SK-N-SH (cell line): ENCODE data around the gene PET100.

ENCODE experiments used
- CTCF ChIP-seq: fragments of 200-600 bp; sonication (generic); IDR thresholded peaks from 2 replicates; pipeline ENCODE4 v1.6.1; 2017; ENCODE audit warnings: antibody characterized with exemption, mild to moderate bottlenecking, moderate library complexity
- EP300 ChIP-seq, 2 experiments: IDR thresholded peaks; 2 replicates each; pipeline versions ENCODE4 v1.4.0 to v1.6.1; 2012; ENCODE audit warnings: borderline replicate concordance in 1 of 2, low read depth in 1 of 2, low read length in 1 of 2
- EZH2phosphoT487 ChIP-seq: fragments of 200-600 bp; sonication (generic); IDR thresholded peaks from 2 replicates; pipeline ENCODE4 v1.6.1; 2017; ENCODE audit warnings: low read depth, mixed run types, mild to moderate bottlenecking, antibody characterized with exemption, moderate library complexity, borderline replicate concordance
- GATA2 ChIP-seq: sonication (generic); formaldehyde crosslinking; IDR thresholded peaks from 2 replicates; pipeline ENCODE4 v1.5.0; 2020; ENCODE audit warnings: mild to moderate bottlenecking, missing genetic modification reagents
- JUND ChIP-seq: IDR thresholded peaks from 2 replicates; pipeline ENCODE4 v1.4.0; 2012
- MEF2A ChIP-seq: IDR thresholded peaks from 2 replicates; pipeline ENCODE4 v1.4.0; 2012; ENCODE audit warnings: low read depth, borderline replicate concordance
- NFIC ChIP-seq: IDR thresholded peaks from 2 replicates; pipeline ENCODE4 v1.4.0; 2012; ENCODE audit warnings: borderline replicate concordance
- PBX3 ChIP-seq: IDR thresholded peaks from 2 replicates; pipeline ENCODE4; 2012
- RCOR1 ChIP-seq: fragments of 150-350 bp; IDR thresholded peaks from 2 replicates; pipeline ENCODE4 v1.6.1; 2017; ENCODE audit warnings: antibody characterized with exemption, low read length
- RFX5 ChIP-seq: IDR thresholded peaks from 2 replicates; pipeline ENCODE4 v1.6.1; 2012; ENCODE audit warnings: mild to moderate bottlenecking, improper control_type of control experiment, low read length
- USF1 ChIP-seq: IDR thresholded peaks from 2 replicates; pipeline ENCODE4 v1.4.0; 2012; ENCODE audit warnings: low read depth, borderline replicate concordance
- USF2 ChIP-seq: fragments of 150-350 bp; IDR thresholded peaks from 2 replicates; pipeline ENCODE4 v1.6.1; 2017; ENCODE audit warnings: antibody characterized with exemption, low read length, low read depth, borderline replicate concordance
- TF ChIP-seq, protein P1 (sequence below): IDR thresholded peaks from 2 replicates; pipeline ENCODE4 v1.6.1; 2012; ENCODE audit warnings: mild to moderate bottlenecking, low read depth, low read length, moderate library complexity

DNA sequence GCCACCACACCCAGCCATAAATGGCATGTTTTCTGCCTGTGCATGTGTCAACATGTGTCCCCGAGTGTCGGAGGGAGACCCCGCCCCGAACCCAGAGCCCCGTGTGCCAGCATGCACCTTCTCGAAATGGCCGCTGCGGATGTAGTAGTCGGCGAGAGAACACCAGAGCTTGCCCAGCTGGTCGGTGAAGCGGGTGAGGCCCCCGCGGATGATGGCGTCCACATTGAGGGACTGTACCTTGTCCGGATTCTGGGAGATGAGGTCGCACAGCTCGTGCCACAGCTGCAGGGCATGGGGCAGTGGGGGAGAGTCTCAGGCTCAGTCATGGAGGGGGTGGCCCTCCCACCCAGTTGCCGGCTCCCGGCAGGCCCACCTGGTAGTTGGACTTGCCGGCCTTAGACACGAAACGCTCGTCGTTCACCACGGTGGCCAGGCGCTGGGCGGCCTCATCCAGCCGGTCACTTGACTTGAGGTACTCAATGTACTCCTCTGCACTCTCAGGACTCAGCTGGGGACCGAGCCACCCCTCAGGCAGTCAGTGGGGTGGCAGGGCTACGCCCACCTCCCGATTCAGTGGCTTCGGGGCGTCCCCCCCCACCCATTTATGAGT is 3.7 kb upstream of the PET100 start:
- TF ChIP-seq EZH2phosphoT487 (no peak), CTCF (no peak), PBX3 (no peak), RCOR1 (no peak), USF1 (no peak), GATA2 (CRISPR knock-in tag) (no peak), NFIC (no peak), RFX5 (no peak), USF2 (no peak), EP300 (IDR thresholded peaks at IDR 0.05; ENCODE audit: borderline replicate concordance in 1 of 2, low read depth in 1 of 2, low read length in 1 of 2) (no peak), JUND (no peak), MEF2A (no peak)
- TF ChIP-seq, protein P1, sequence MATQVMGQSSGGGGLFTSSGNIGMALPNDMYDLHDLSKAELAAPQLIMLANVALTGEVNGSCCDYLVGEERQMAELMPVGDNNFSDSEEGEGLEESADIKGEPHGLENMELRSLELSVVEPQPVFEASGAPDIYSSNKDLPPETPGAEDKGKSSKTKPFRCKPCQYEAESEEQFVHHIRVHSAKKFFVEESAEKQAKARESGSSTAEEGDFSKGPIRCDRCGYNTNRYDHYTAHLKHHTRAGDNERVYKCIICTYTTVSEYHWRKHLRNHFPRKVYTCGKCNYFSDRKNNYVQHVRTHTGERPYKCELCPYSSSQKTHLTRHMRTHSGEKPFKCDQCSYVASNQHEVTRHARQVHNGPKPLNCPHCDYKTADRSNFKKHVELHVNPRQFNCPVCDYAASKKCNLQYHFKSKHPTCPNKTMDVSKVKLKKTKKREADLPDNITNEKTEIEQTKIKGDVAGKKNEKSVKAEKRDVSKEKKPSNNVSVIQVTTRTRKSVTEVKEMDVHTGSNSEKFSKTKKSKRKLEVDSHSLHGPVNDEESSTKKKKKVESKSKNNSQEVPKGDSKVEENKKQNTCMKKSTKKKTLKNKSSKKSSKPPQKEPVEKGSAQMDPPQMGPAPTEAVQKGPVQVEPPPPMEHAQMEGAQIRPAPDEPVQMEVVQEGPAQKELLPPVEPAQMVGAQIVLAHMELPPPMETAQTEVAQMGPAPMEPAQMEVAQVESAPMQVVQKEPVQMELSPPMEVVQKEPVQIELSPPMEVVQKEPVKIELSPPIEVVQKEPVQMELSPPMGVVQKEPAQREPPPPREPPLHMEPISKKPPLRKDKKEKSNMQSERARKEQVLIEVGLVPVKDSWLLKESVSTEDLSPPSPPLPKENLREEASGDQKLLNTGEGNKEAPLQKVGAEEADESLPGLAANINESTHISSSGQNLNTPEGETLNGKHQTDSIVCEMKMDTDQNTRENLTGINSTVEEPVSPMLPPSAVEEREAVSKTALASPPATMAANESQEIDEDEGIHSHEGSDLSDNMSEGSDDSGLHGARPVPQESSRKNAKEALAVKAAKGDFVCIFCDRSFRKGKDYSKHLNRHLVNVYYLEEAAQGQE = no peak
